CD4-positive, alpha-beta T cell treated with Interleukin-6 for 4 hours (primary cell): Measurements from ENCODE around the gene NEK8.
"Not testable (repeated sequence)": the region's sequence is repeated elsewhere in the genome, so short reads cannot be mapped to it uniquely, and the experiment has no call there.

Experiments used
- DNase-seq: peaks from one replicate; pipeline ENCODE4 v3.0.0-alpha.2; 2020; ENCODE audit warnings: mixed read lengths

The NEK8 gene

GRCh38 chr17:28765038-28765437, 36.5 kb downstream of the NEK8 start:
- no peak for DNase-seq

GRCh38 chr17:28773736-28774135, 45.1 kb downstream of the NEK8 start:
- no peak for DNase-seq

- no peak for DNase-seq
Observed at GRCh38 chr17:28774206-28774605, 45.6 kb downstream of the NEK8 start.

GRCh38 chr17:28777178-28777577, 48.6 kb downstream of the NEK8 start:
- DNase-seq = no peak

- not testable (repeated sequence) for DNase-seq
Observed at GRCh38 chr17:28779601-28780000, 51.0 kb downstream of the NEK8 start.

GRCh38 chr17:28783161-28783560, 54.6 kb downstream of the NEK8 start:
- no peak for DNase-seq

- DNase-seq = no peak
Observed at GRCh38 chr17:28788100-28788499, 59.5 kb downstream of the NEK8 start.
